ENCODE measurements around the gene C16orf74. TPM values are rescaled to one million over a fixed set of nuclear protein-coding genes. Genes with fewer than 3 reads are reported as not detected.
A peak's percentile ranks its signal among the peaks of the same experiment; 100 is the strongest.

Gene C16orf74
- total RNA-seq, 1 experiment from 2014 or later: 44.3 TPM

GRCh38 chr16:85750146-85750826, 610 bp downstream of the C16orf74 start:
- H3K9me2 ChIP-seq (ENCODE audit: insufficient read depth): no peaks in the 10 kb centered on the region
- peaks cover 37% of the 10 kb centered on the region for H3K79me2 ChIP-seq (ENCODE audit: low read depth)
- H3K4me1 ChIP-seq (replicated peaks; ENCODE audit: insufficient read depth): peaks cover 74% of the 10 kb centered on the region
- H3K9me3 ChIP-seq (ENCODE audit: insufficient read depth, low read depth): no peaks in the 10 kb centered on the region
- H3F3A ChIP-seq (ENCODE audit: insufficient read depth, low read depth): peaks cover 42% of the 10 kb centered on the region
- peak overlapping the region; percentile 91 for H3K4me3 ChIP-seq
- H3K4me2 ChIP-seq: peak overlapping the region; percentile 70
- peak overlapping the region; percentile 33 for H3K27ac ChIP-seq
- CTCF ChIA-PET: no interaction called here
- peak in 1 of 2 experiments; percentile 50 for DNase-seq
- intact Hi-C loops (cut with micrococcal nuclease; ENCODE audit: unreplicated experiment): loop anchor here (2.0 kb wide), 1 partner anchor 137 kb away; the partner anchor contains the start of gene GSE1
- POLR2A ChIA-PET (ENCODE audit: unreplicated experiment): no interaction called here
- TF ChIP-seq EZH2 (IDR thresholded peaks at IDR 0.05; ENCODE audit: low read depth) (no peak), CTCF (conservative IDR thresholded peaks at IDR 0.05) (no peak)
- H4K20me1 ChIP-seq (ENCODE audit: insufficient read depth): no peaks in the 10 kb centered on the region
- H2AFZ ChIP-seq: peak overlapping the region; percentile 84
- no peaks in the 10 kb centered on the region for H3K27me3 ChIP-seq (ENCODE audit: insufficient read depth, low read depth)
- BruUV-seq (replicated peaks): TSS peak; percentile 21
- no peaks in the 10 kb centered on the region for H3K36me3 ChIP-seq (ENCODE audit: low read depth)

- H3K27ac ChIP-seq: peak overlapping the region; percentile 33
- H3K9me3 ChIP-seq (ENCODE audit: insufficient read depth, low read depth): no peaks in the 10 kb centered on the region
- H4K20me1 ChIP-seq (ENCODE audit: insufficient read depth): no peaks in the 10 kb centered on the region
- ChIA-PET CTCF (no interaction called here), POLR2A (ENCODE audit: unreplicated experiment) (no interaction called here)
- peaks cover 42% of the 10 kb centered on the region for H3K79me2 ChIP-seq (ENCODE audit: low read depth)
- peaks cover 78% of the 10 kb centered on the region for H3K4me1 ChIP-seq (replicated peaks; ENCODE audit: insufficient read depth)
- peak overlapping the region; percentile 84 for H2AFZ ChIP-seq
- peak overlapping the region; percentile 70 for H3K4me2 ChIP-seq
- peak overlapping the region; percentile 91 for H3K4me3 ChIP-seq
- DNase-seq: no peak
- BruUV-seq (replicated peaks): TSS peak; percentile 18
- no peaks in the 10 kb centered on the region for H3K27me3 ChIP-seq (ENCODE audit: insufficient read depth, low read depth)
- intact Hi-C loops (cut with micrococcal nuclease; ENCODE audit: unreplicated experiment): loop anchor here (2.0 to 10.0 kb wide), 2 partner anchors 137 to 395 kb away; partner anchors contain the start of gene GSE1
- TF ChIP-seq CTCF (conservative IDR thresholded peaks at IDR 0.05): no peak
- no peaks in the 10 kb centered on the region for H3K9me2 ChIP-seq (ENCODE audit: insufficient read depth)
- H3K36me3 ChIP-seq (ENCODE audit: low read depth): no peaks in the 10 kb centered on the region
- peaks cover 42% of the 10 kb centered on the region for H3F3A ChIP-seq (ENCODE audit: insufficient read depth, low read depth)
Measured at GRCh38 chr16:85749771-85750145, 1.1 kb downstream of the C16orf74 start.

- Histone ChIP-seq H3K36me3 (ENCODE audit: low read depth) (0 out of 2 replicates have a peak, but pooled peaks cover 4% of the 10 kb centered on the region), H3K9me3 (ENCODE audit: insufficient read depth, low read depth) (no peaks in the 10 kb centered on the region), H3K4me1 (replicated peaks; ENCODE audit: insufficient read depth) (peaks cover 51% of the 10 kb centered on the region), H3K4me3 (peak overlapping the region; percentile 41; the same call in 1 of the 2 replicates), H3F3A (ENCODE audit: insufficient read depth, low read depth) (peaks cover 27% of the 10 kb centered on the region), H3K79me2 (ENCODE audit: low read depth) (peaks cover 72% of the 10 kb centered on the region), H3K4me2 (peak overlapping the region; percentile 79), H2AFZ (peak overlapping the region; percentile 67), H3K27me3 (ENCODE audit: insufficient read depth, low read depth) (no peaks in the 10 kb centered on the region), H3K27ac (peak overlapping the region; percentile 95), H4K20me1 (ENCODE audit: insufficient read depth) (peaks cover 7% of the 10 kb centered on the region; the same call in 1 of the 2 replicates), H3K9me2 (ENCODE audit: insufficient read depth) (no peaks in the 10 kb centered on the region)
- ChIA-PET CTCF (interaction anchor here (0.7 to 1.3 kb wide), 2 partner anchors 15 to 27 kb away, joined by 3 to 4 read pairs; no protein-coding TSS in a partner anchor), POLR2A (ENCODE audit: unreplicated experiment) (interaction anchor here (0.6 to 0.9 kb wide), 3 partner anchors 10 to 223 kb away, joined by 3 to 11 read pairs (median 5); no protein-coding TSS in a partner anchor)
- peak; percentile 90 to 98 for DNase-seq
- BruUV-seq (replicated peaks): TSS peak; percentile 80
- TF ChIP-seq CTCF (conservative IDR thresholded peaks at IDR 0.05) (no peak), EZH2 (IDR thresholded peaks at IDR 0.05; ENCODE audit: low read depth) (no peak)
- intact Hi-C loops (cut with micrococcal nuclease; ENCODE audit: unreplicated experiment): loop anchor here (2.0 to 10.0 kb wide), 3 partner anchors 26 to 392 kb away; no protein-coding TSS in a partner anchor
Measured at GRCh38 chr16:85746460-85747215, 4.3 kb downstream of the C16orf74 start.
